ENCODE results near the gene RGS10.

GRCh38 chr10:119497243-119497642 is 45.3 kb downstream of the RGS10 start:
- no peak for TF ChIP-seq CTCF (IDR thresholded peaks at IDR 0.05)
- no peak for TF ChIP-seq ATF6 (CRISPR knock-in tag; IDR thresholded peaks at IDR 0.05)
- TF ChIP-seq MAX (CRISPR knock-in tag; IDR thresholded peaks at IDR 0.05): no peak
- TF ChIP-seq ERG (CRISPR knock-in tag; IDR thresholded peaks at IDR 0.05): no peak
- TF ChIP-seq KAT7 (CRISPR knock-in tag; IDR thresholded peaks at IDR 0.05; ENCODE audit: borderline replicate concordance): no peak
- no peak for TF ChIP-seq CDX4 (CRISPR knock-in tag; IDR thresholded peaks at IDR 0.05; ENCODE audit: borderline replicate concordance)

Measured in WTC11 (cell line).